HepG2 (cell line): ENCODE data around the gene AP1M1. TPM values are rescaled to one million over a fixed set of nuclear protein-coding genes. Genes with fewer than 3 reads are reported as not detected.
A peak's percentile ranks its signal among the peaks of the same experiment; 100 is the strongest.

ENCODE experiments used
- ATAC-seq: fragments of 200-7000 bp; cut with Tn5 transposase; 3 replicates; pipeline ENCODE4 v1.9.1; 2020; ENCODE audit warnings: mild to moderate bottlenecking, moderate library complexity
- BruUV-seq: library from RNA; stranded (reverse); fragments of 400-500 nt; replicated peaks from 2 replicates; lab custom pipeline; 2021; lab: Mats Ljungman, UMichigan
- CTCF ChIA-PET: fragments of 300-600 bp; formaldehyde crosslinking; extraction: SDS; loops from one replicate; lab custom pipeline; 2021; ENCODE audit warnings: low total read pairs, inconsistent platforms, low intra/inter-chr PET ratio; lab: Yijun Ruan, JAX
- POLR2A ChIA-PET: fragments of 350-600 bp; sonication (Branson Sonifier 250); formaldehyde crosslinking; loops from one replicate; lab custom pipeline; 2020; ENCODE audit warnings: antibody characterized with exemption, inconsistent platforms; lab: Yijun Ruan, JAX
- DNase-seq: peaks from one replicate; pipeline ENCODE4 v3.0.0-alpha.2; 2015; ENCODE audit warnings: low spot score
- FAIRE-seq: peaks from 3 replicates; lab custom pipeline; 2011; peaks lifted over from hg19 to GRCh38; lab: Jason Lieb, UNC
- H2AFZ ChIP-seq: one replicate; pipeline ENCODE4 v1.6.1; 2011; ENCODE audit warnings: low read length, inconsistent platforms
- H3K27ac ChIP-seq: fragments of 300-600 bp; 3 replicates; pipeline ENCODE4 v1.8.0; 2011; ENCODE audit warnings: mixed run types, mild to moderate bottlenecking, mixed read lengths, low read length, inconsistent platforms; ENCODE audit not compliant: insufficient read depth; ENCODE audit errors: extremely low read length
- H3K27me3 ChIP-seq, 2 experiments: fragments of 200-600 bp in 1 of 2; 2 replicates in 1 of 2; 3 replicates in 1 of 2; pipeline versions ENCODE4 v1.6.0 to v1.8.0; 2011; ENCODE audit warnings: low read length in 2 of 2, mild to moderate bottlenecking in 2 of 2, moderate library complexity in 2 of 2, inconsistent platforms in 1 of 2; ENCODE audit not compliant: insufficient read depth in 2 of 2, control insufficient read depth in 1 of 2
- H3K36me3 ChIP-seq, 2 experiments: fragments of 200-600 bp in 1 of 2; replicated peaks in 1 of 2; 2 replicates in 1 of 2; 3 replicates in 1 of 2; pipeline versions ENCODE4 v1.5.1 to v1.8.0; 2011; ENCODE audit warnings: low read length in 2 of 2, inconsistent platforms in 1 of 2; ENCODE audit not compliant: insufficient read depth in 2 of 2, control insufficient read depth in 1 of 2
- H3K4me1 ChIP-seq: 2 replicates; pipeline ENCODE4 v1.5.1; 2012; ENCODE audit warnings: low read length, inconsistent platforms; ENCODE audit not compliant: insufficient read depth
- H3K4me2 ChIP-seq: 2 replicates; pipeline ENCODE4 v1.6.0; 2011; ENCODE audit warnings: low read depth, low read length, inconsistent platforms
- H3K4me3 ChIP-seq, 3 experiments: fragments of 200-600 bp in 1 of 3; sonication (generic), shearing (Covaris generic) in 1 of 3; replicated peaks in 1 of 3; 2 replicates each; pipeline ENCODE4 v1.5.1; 2011 to 2016; ENCODE audit warnings: low read length in 3 of 3, inconsistent platforms in 2 of 3, low read depth in 2 of 3, mild to moderate bottlenecking in 2 of 3, control low read depth in 1 of 3, mixed read lengths in 1 of 3; ENCODE audit not compliant: insufficient read depth in 1 of 3
- H3K79me2 ChIP-seq: one replicate; pipeline ENCODE4 v1.6.1; 2011; ENCODE audit warnings: low read length, inconsistent platforms; ENCODE audit not compliant: insufficient read depth
- H3K9ac ChIP-seq: 2 replicates; pipeline ENCODE4 v1.6.0; 2011; ENCODE audit warnings: mild to moderate bottlenecking, low read depth, low read length, inconsistent platforms; ENCODE audit not compliant: insufficient read depth
- H3K9me3 ChIP-seq: 2 replicates; pipeline ENCODE4 v1.5.1; 2012; ENCODE audit warnings: mild to moderate bottlenecking, low read length
- H4K20me1 ChIP-seq: 2 replicates; pipeline ENCODE4 v1.6.0; 2011; ENCODE audit warnings: inconsistent platforms, mild to moderate bottlenecking, low read length, moderate library complexity; ENCODE audit not compliant: insufficient read depth
- ARNTL ChIP-seq: sonication (generic); formaldehyde crosslinking; IDR thresholded peaks from 2 replicates; pipeline ENCODE4 v1.4.0; 2020; ENCODE audit warnings: mild to moderate bottlenecking, missing genetic modification reagents
- CBFB ChIP-seq: sonication (generic); formaldehyde crosslinking; IDR thresholded peaks from 2 replicates; pipeline ENCODE4 v1.4.0; 2020; ENCODE audit warnings: missing genetic modification reagents
- CBX2 ChIP-seq, 2 experiments: fragments of 200-600 bp in 1 of 2; sonication (generic); formaldehyde crosslinking in 1 of 2; IDR thresholded peaks; 2 replicates each; pipeline versions ENCODE4 v1.7.0 to v1.8.1; 2018 to 2022; ENCODE audit warnings: low read depth in 2 of 2, low read length in 1 of 2, mild to moderate bottlenecking in 1 of 2, missing genetic modification reagents in 1 of 2
- EHMT2 ChIP-seq: fragments of 200-600 bp; sonication (generic); IDR thresholded peaks from 2 replicates; pipeline ENCODE4 v1.7.0; 2017; ENCODE audit warnings: antibody characterized with exemption, low read depth, low read length, borderline replicate concordance
- ETV5 ChIP-seq: IDR thresholded peaks from 2 replicates; pipeline ENCODE4 v1.6.1; 2018; ENCODE audit warnings: missing biosample characterization, missing genetic modification reagents, inconsistent platforms, borderline replicate concordance
- ISL2 ChIP-seq: sonication (generic); formaldehyde crosslinking; IDR thresholded peaks from 2 replicates; pipeline ENCODE4 v1.5.0; 2020; ENCODE audit warnings: missing genetic modification reagents
- KDM3A ChIP-seq: IDR thresholded peaks from 2 replicates; pipeline ENCODE4 v1.6.1; 2018; ENCODE audit warnings: low read depth, missing compliant biosample characterization
- KDM4B ChIP-seq: sonication (generic); formaldehyde crosslinking; IDR thresholded peaks from 2 replicates; pipeline ENCODE4 v1.4.0; 2020; ENCODE audit warnings: missing genetic modification reagents
- PRPF4 ChIP-seq: fragments of 200-400 bp; formaldehyde crosslinking; IDR thresholded peaks from 2 replicates; pipeline ENCODE4 v1.6.1; 2016; ENCODE audit warnings: low read length, low read depth; ENCODE audit not compliant: poor library complexity, severe bottlenecking
- RARA ChIP-seq: IDR thresholded peaks from 2 replicates; pipeline ENCODE4 v1.6.1; 2016; ENCODE audit warnings: missing genetic modification reagents, missing compliant biosample characterization
- ZBTB42 ChIP-seq: sonication (generic); formaldehyde crosslinking; IDR thresholded peaks from 2 replicates; pipeline ENCODE4 v1.5.0; 2020; ENCODE audit warnings: mild to moderate bottlenecking, missing genetic modification reagents
- ZNF232 ChIP-seq: sonication (generic); formaldehyde crosslinking; IDR thresholded peaks from 2 replicates; pipeline ENCODE4 v1.4.0; 2020; ENCODE audit warnings: missing genetic modification reagents, borderline replicate concordance
- ZNF335 ChIP-seq: sonication (generic); formaldehyde crosslinking; IDR thresholded peaks from 2 replicates; pipeline ENCODE4 v1.4.0; 2020; ENCODE audit warnings: missing genetic modification reagents
- ZNF34 ChIP-seq: sonication (generic); formaldehyde crosslinking; IDR thresholded peaks from 2 replicates; pipeline ENCODE4 v1.4.0; 2020; ENCODE audit warnings: mild to moderate bottlenecking, missing genetic modification reagents, borderline replicate concordance
- ZNF569 ChIP-seq: sonication (generic); formaldehyde crosslinking; IDR thresholded peaks from 2 replicates; pipeline ENCODE4 v1.5.0; 2020; ENCODE audit warnings: mild to moderate bottlenecking, missing genetic modification reagents, moderate library complexity, borderline replicate concordance
- ZNF83 ChIP-seq: sonication (generic); formaldehyde crosslinking; IDR thresholded peaks from 2 replicates; pipeline ENCODE4 v1.4.0; 2020; ENCODE audit warnings: missing genetic modification reagents, mild to moderate bottlenecking, borderline replicate concordance
- ZSCAN9 ChIP-seq: IDR thresholded peaks from 2 replicates; pipeline ENCODE4 v1.6.1; 2016; ENCODE audit warnings: borderline replicate concordance
- WGBS: methylation state at CpG from one replicate; pipeline ENCODE4 v1.1.6; 2017; ENCODE audit warnings: low lambda C conversion rate; 5-methylcytosine and 5-hydroxymethylcytosine counted together
- in situ Hi-C: cut with HindIII; loops from 2 replicates; pipeline ENCODE4 v1.10.0; 2017; ENCODE audit warnings: low pct_unique_long_range_greater_than_20kb; ENCODE audit not compliant: extremely low pct_ligation_motif_present
- intact Hi-C: fragments of 100-400 bp; cut with micrococcal nuclease; formaldehyde crosslinking; loops from one replicate; pipeline ENCODE4 v1.10.0; 2022; ENCODE audit not compliant: unreplicated experiment
- polyA plus RNA-seq, 8 experiments: library from polyadenylated mRNA; depleted of rRNA in 3 of 8; stranded (reverse) in 7 of 8; unstranded in 1 of 8; fragments of >200 nt; fragmentation: Illumina TruSeq in 4 of 8; extraction: Trizol in 4 of 8; gene quantifications; 2 replicates each; pipeline versions ENCODE4 v1.2.1 to v1.2.3, GENCODE V29; 2011 to 2016; ENCODE audit warnings: low read depth in 4 of 8, missing spikeins in 1 of 8, mixed read lengths in 1 of 8; ENCODE audit not compliant: insufficient read depth in 1 of 8
- total RNA-seq, 5 experiments: library from RNA; depleted of rRNA; stranded (reverse); fragments of >200 nt; fragmentation: Illumina TruSeq; extraction: Trizol; gene quantifications; 2 replicates each; pipeline ENCODE4 v1.2.3, GENCODE V29; 2016; ENCODE audit warnings: low read depth in 1 of 5
- TF ChIP-seq, protein P1 (sequence below): IDR thresholded peaks from 2 replicates; pipeline ENCODE4 v1.6.1; 2016; ENCODE audit warnings: mild to moderate bottlenecking, missing biosample characterization, missing genetic modification reagents
- TF ChIP-seq, protein P2 (sequence below): sonication (generic); formaldehyde crosslinking; IDR thresholded peaks from 2 replicates; pipeline ENCODE4 v1.5.0; 2020; ENCODE audit warnings: missing genetic modification reagents
- TF ChIP-seq, protein P3 (sequence below): sonication (generic); formaldehyde crosslinking; conservative IDR thresholded peaks from 2 replicates; pipeline ENCODE4 v1.8.0; 2022; ENCODE audit warnings: mild to moderate bottlenecking, moderate library complexity, missing genetic modification reagents

Gene AP1M1
- total and polyA plus RNA-seq, 2 of the 13 experiments (the other 11 are each of a cell fraction or from before 2014, with no cell fraction given), result 34.4 to 46.1 TPM

DNA sequence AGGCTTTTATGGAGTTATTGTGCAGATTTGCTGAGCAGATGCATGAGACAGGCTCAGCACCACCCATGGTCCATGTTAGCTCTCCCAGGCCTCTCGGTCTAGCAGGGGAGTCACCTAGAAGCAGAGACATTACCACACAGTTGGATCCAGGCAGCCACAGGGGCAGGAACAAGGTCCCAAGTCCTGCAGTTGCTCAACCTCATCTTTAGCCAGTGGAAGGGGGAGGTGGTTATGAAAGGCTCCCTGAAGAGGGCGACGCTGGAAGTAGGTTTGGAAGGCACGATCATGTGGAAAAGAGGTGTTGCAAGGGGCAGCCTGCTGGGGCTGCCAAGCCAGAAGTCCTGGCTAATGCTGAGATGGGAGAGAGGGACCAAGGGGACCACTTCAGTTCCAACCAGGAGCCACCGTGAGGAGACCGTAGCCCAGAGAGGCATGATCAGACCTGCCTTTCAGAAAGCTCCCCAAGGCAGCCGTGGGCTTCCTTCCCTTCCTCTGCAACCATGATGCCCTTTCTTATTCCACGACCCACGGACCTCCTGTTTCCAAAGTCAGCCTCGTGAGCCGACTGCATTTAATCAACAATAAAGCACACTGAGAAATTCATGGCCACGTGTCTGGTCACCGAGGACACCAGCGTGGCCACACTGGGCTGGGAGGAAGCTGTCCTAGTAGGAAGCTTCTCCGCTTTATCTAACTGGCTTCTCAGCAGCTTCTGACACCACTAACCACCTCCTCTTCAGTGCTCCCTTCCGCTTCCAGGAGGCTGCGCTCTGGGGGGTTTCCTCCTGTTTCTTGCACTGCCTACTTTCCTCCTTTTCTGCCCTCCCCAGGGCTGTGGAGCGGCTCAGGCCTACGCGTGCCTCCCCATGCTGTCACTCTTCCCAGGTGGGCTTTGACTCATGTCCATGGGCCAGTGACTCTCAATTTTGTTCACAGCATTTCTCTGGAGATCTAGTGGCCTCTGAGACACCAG is 2.6 kb downstream of the AP1M1 start:
- H3K9me3 ChIP-seq, result no peaks in the 10 kb centered on the region
- intact Hi-C loops, result no loop called here
- peak overlapping the region; percentile 52 for H3K9ac ChIP-seq
- peaks cover 60% of the 10 kb centered on the region for H3K4me1 ChIP-seq
- H2AFZ ChIP-seq, result no peak overlapping the region
- peak overlapping the region; percentile 82 for H3K27ac ChIP-seq
- CTCF ChIA-PET, result no interaction called here
- BruUV-seq, result no TSS peak
- peaks cover 14 to 25% of the 10 kb centered on the region in 2 experiments; a peak in 4 of 5 replicates for H3K36me3 ChIP-seq
- 56% methylated on average over 12 of the region's 20 CpGs for WGBS
- H3K4me3 ChIP-seq, result peak overlapping the region; percentile 8 to 80 (median 62); a peak in 5 of 6 replicates
- peaks cover 23% of the 10 kb centered on the region for H3K79me2 ChIP-seq
- no peaks in the 10 kb centered on the region for H4K20me1 ChIP-seq
- in situ Hi-C loops, result no loop called here
- ATAC-seq, result peak; percentile 88
- peak; percentile 97 for FAIRE-seq
- H3K27me3 ChIP-seq, result no peaks in the 10 kb centered on the region; a peak in 1 of 5 replicates
- peak; percentile 95 for DNase-seq
- POLR2A ChIA-PET, result interaction anchor here (1.1 to 2.8 kb wide), 2 partner anchors 15 to 364 kb away, joined by 3 to 20 read pairs; partner anchors contain the start of gene FAM32A
- peak overlapping the region; percentile 98 for H3K4me2 ChIP-seq
- TF ChIP-seq ZBTB42 (CRISPR knock-in tag) (no peak), CBFB (CRISPR knock-in tag) (peak; percentile 55; the same call in 1 of the 2 replicates), RARA (CRISPR knock-in tag) (peak; percentile 66), ARNTL (CRISPR knock-in tag) (no peak), ZSCAN9 (CRISPR knock-in tag) (peak; percentile 47; the same call in 1 of the 2 replicates), ISL2 (CRISPR knock-in tag) (peak; percentile 41; the same call in 1 of the 2 replicates), ZNF335 (0 out of 2 replicates have a peak, but pooled peaks have one; percentile 60), ZNF569 (CRISPR knock-in tag) (peak; percentile 33; the same call in 1 of the 2 replicates), EHMT2 (no peak), ZNF83 (CRISPR knock-in tag) (no peak), ZNF34 (no peak), ETV5 (CRISPR knock-in tag) (peak; percentile 37; the same call in 1 of the 2 replicates), CBX2 (IDR thresholded peaks at IDR 0.05; ENCODE audit: low read depth, low read length) (no peak), CBX2 (CRISPR knock-in tag; IDR thresholded peaks at IDR 0.05; ENCODE audit: low read depth) (no peak), PRPF4 (no peak), KDM3A (CRISPR knock-in tag) (0 out of 2 replicates have a peak, but pooled peaks have one; percentile 24), ZNF232 (no peak), KDM4B (CRISPR knock-in tag) (no peak)
- TF ChIP-seq, protein P1, sequence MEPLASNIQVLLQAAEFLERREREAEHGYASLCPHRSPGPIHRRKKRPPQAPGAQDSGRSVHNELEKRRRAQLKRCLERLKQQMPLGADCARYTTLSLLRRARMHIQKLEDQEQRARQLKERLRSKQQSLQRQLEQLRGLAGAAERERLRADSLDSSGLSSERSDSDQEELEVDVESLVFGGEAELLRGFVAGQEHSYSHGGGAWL (CRISPR knock-in tag), result no peak
- TF ChIP-seq, protein P2, sequence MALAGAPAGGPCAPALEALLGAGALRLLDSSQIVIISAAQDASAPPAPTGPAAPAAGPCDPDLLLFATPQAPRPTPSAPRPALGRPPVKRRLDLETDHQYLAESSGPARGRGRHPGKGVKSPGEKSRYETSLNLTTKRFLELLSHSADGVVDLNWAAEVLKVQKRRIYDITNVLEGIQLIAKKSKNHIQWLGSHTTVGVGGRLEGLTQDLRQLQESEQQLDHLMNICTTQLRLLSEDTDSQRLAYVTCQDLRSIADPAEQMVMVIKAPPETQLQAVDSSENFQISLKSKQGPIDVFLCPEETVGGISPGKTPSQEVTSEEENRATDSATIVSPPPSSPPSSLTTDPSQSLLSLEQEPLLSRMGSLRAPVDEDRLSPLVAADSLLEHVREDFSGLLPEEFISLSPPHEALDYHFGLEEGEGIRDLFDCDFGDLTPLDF (CRISPR knock-in tag), result no peak
- TF ChIP-seq, protein P3, sequence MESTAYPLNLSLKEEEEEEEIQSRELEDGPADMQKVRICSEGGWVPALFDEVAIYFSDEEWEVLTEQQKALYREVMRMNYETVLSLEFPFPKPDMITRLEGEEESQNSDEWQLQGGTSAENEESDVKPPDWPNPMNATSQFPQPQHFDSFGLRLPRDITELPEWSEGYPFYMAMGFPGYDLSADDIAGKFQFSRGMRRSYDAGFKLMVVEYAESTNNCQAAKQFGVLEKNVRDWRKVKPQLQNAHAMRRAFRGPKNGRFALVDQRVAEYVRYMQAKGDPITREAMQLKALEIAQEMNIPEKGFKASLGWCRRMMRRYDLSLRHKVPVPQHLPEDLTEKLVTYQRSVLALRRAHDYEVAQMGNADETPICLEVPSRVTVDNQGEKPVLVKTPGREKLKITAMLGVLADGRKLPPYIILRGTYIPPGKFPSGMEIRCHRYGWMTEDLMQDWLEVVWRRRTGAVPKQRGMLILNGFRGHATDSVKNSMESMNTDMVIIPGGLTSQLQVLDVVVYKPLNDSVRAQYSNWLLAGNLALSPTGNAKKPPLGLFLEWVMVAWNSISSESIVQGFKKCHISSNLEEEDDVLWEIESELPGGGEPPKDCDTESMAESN (CRISPR knock-in tag), result peak; percentile 73; the same call in 1 of the 2 replicates
